ENCODE results near the gene RCHY1.

- no peak for TF ChIP-seq CTCF (IDR thresholded peaks at IDR 0.05)
- TF ChIP-seq POLR2A (IDR thresholded peaks at IDR 0.05) = no peak
- no peak for TF ChIP-seq POLR2AphosphoS5 (IDR thresholded peaks at IDR 0.05)
- TF ChIP-seq EP300 (IDR thresholded peaks at IDR 0.05) = no peak
Measured at GRCh38 chr4:75496406-75496805, 17.8 kb downstream of the RCHY1 start.
